Dermis microvascular lymphatic vessel endothelial cell (primary cell): Measurements from ENCODE around the gene PRMT7. TPM values are rescaled to one million over a fixed set of nuclear protein-coding genes. Genes with fewer than 3 reads are reported as not detected.

Source experiments
- DNase-seq, 2 donors: peaks; one replicate each; pipeline versions ENCODE4 v3.0.0 to v3.0.0-alpha.2; 2010; ENCODE audit warnings: low read depth in 2 of 2
- total RNA-seq: library from RNA; depleted of rRNA; stranded (reverse); fragments of >200 nt; gene quantifications from 2 replicates; pipeline ENCODE4 v1.2.1, GENCODE V29; 2014

PRMT7 gene
- total RNA-seq, 1 donor from 2014 or later: 24.5 TPM

- DNase-seq: no peak
Observed at GRCh38 chr16:68389750-68390371, 79.0 kb downstream of the PRMT7 start.

- no peak for DNase-seq
Observed at GRCh38 chr16:68393333-68393732, 82.5 kb downstream of the PRMT7 start.

GRCh38 chr16:68395167-68395786 lies 84.5 kb downstream of the PRMT7 start:
- no peak for DNase-seq

GRCh38 chr16:68395815-68396214 lies 85.0 kb downstream of the PRMT7 start:
- DNase-seq: no peak

GRCh38 chr16:68396481-68396880 lies 85.7 kb downstream of the PRMT7 start:
- peak; percentile 49 to 69 for DNase-seq

GRCh38 chr16:68397710-68398201 lies 86.9 kb downstream of the PRMT7 start:
- no peak for DNase-seq

- no peak for DNase-seq
Observed at GRCh38 chr16:68399456-68399855, 88.6 kb downstream of the PRMT7 start.

- DNase-seq: no peak
Observed at GRCh38 chr16:68400083-68400923, 89.5 kb downstream of the PRMT7 start.

- no peak for DNase-seq
Observed at GRCh38 chr16:68400924-68401460, 90.2 kb downstream of the PRMT7 start.

- DNase-seq: no peak
Observed at GRCh38 chr16:68401871-68402747, 91.3 kb downstream of the PRMT7 start.

- no peak for DNase-seq
Observed at GRCh38 chr16:68402748-68403040, 91.9 kb downstream of the PRMT7 start.

GRCh38 chr16:68403177-68403576 lies 92.4 kb downstream of the PRMT7 start:
- DNase-seq: no peak

- no peak for DNase-seq
Observed at GRCh38 chr16:68403704-68404103, 92.9 kb downstream of the PRMT7 start.

GRCh38 chr16:68404736-68405345 lies 94.0 kb downstream of the PRMT7 start:
- no peak for DNase-seq

GRCh38 chr16:68406458-68407152 lies 95.8 kb downstream of the PRMT7 start:
- no peak for DNase-seq

Other genes with a start within 250 kb of the PRMT7 start
- gene NFATC3, start 225.6 kb upstream of the PRMT7 start, total RNA-seq: 15.7 and 24.9 TPM in 2 replicates
- 0.77 and 2.1 TPM in 2 replicates for gene ESRP2, start 74.9 kb upstream of the PRMT7 start, total RNA-seq
- gene PLA2G15, start 65.6 kb upstream of the PRMT7 start, total RNA-seq: 17.7 and 35.3 TPM in 2 replicates
- gene SLC7A6, start 46.5 kb upstream of the PRMT7 start, total RNA-seq: 10.5 and 15.2 TPM in 2 replicates
- gene SLC7A6OS, start 73 bp upstream of the PRMT7 start, total RNA-seq: 8.1 and 10.9 TPM in 2 replicates
- gene SMPD3, start 137.5 kb downstream of the PRMT7 start, total RNA-seq: under 0.01 TPM in 2 replicates
- 11.2 and 15.2 TPM in 2 replicates for gene ZFP90, start 228.3 kb downstream of the PRMT7 start, total RNA-seq